ENCODE results near the gene UBL4B. TPM values are rescaled to one million over a fixed set of nuclear protein-coding genes. Genes with fewer than 3 reads are reported as not detected.

The UBL4B gene
- not detected for polyA plus RNA-seq (2012; ENCODE audit: missing spikeins)

DNA sequence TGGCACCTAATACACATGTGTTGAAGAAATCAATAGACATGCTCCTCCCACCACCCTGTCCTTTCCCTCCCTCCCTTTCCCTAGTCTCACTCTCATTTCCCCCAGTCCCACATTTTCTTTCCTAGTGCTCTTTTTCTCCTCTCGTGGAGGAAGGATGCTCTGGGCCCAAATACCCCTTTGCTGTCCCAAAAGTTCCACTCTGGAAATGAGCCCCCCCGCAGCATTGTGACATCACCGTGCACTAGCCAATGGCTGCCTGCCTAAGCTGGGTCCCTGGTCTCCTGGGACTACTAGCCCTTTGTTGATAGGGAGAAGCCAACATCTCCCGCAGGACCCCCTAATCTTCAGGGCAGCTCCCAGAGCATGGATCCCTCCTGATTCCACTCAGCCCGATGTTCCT, at the start of gene UBL4B:
UBL4B (plus strand) TSS at position 301 of the 400 bp plus-strand sequence; CDS start at position 393, 92 bp downstream.
- TF ChIP-seq POLR2A (IDR thresholded peaks at IDR 0.05; ENCODE audit: low read depth, low read length) (no peak), TAF1 (IDR thresholded peaks at IDR 0.05; ENCODE audit: borderline replicate concordance, low read depth, low read length) (no peak), POLR2AphosphoS5 (IDR thresholded peaks at IDR 0.05; ENCODE audit: low read depth, low read length) (no peak)
- DNase-seq (ENCODE audit: insufficient read length) = no peak
- FAIRE-seq = no peak

DNA sequence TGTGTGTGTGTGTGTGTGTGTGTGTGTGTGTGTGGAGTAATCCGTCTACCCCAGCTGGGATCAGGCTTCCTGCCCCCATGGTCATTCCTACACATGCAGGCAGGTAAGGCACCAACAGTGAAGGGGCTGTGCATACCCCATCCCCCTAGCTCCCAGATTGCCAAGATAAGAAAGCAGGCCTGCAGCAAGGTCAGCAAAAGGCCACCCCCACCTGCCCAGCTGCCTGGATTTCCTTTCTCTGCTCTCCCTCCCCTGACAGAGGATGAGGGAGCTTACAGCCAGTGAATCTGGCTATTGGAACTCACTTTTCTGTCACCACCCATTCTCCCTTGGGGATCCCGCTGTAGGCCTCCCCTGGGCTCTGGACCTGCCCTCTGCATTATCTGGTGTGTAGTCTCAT, 49.6 kb upstream of the UBL4B start:
- FAIRE-seq (no peak), DNase-seq (ENCODE audit: insufficient read length) (no peak)
- TF ChIP-seq POLR2AphosphoS5 (IDR thresholded peaks at IDR 0.05; ENCODE audit: low read depth, low read length) (no peak), POLR2A (IDR thresholded peaks at IDR 0.05; ENCODE audit: low read depth, low read length) (no peak), TAF1 (IDR thresholded peaks at IDR 0.05; ENCODE audit: borderline replicate concordance, low read depth, low read length) (no peak)

DNA sequence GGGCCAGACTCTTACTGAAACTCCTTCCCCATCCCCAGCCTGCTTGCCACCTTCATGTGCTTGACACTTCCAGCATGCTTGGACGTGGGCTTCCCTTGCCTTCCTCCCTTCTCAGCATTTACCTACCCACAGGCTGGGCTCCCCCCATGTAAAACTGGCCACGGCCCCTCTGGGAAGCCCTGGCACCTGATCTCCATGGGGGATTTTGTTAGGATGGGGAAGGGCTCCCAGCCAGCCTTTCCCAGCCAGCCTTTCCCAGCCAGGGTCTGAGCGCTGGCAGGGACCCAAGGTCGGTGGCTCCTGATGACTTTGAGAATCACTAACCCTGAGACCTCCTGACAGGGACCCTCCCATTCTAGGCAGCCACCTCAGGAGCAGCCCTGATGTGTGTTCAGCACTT, 48.5 kb upstream of the UBL4B start:
- FAIRE-seq (no peak), DNase-seq (ENCODE audit: insufficient read length) (no peak)
- TF ChIP-seq TAF1 (IDR thresholded peaks at IDR 0.05; ENCODE audit: borderline replicate concordance, low read depth, low read length) (no peak), POLR2A (IDR thresholded peaks at IDR 0.05; ENCODE audit: low read depth, low read length) (no peak), POLR2AphosphoS5 (IDR thresholded peaks at IDR 0.05; ENCODE audit: low read depth, low read length) (no peak)

DNA sequence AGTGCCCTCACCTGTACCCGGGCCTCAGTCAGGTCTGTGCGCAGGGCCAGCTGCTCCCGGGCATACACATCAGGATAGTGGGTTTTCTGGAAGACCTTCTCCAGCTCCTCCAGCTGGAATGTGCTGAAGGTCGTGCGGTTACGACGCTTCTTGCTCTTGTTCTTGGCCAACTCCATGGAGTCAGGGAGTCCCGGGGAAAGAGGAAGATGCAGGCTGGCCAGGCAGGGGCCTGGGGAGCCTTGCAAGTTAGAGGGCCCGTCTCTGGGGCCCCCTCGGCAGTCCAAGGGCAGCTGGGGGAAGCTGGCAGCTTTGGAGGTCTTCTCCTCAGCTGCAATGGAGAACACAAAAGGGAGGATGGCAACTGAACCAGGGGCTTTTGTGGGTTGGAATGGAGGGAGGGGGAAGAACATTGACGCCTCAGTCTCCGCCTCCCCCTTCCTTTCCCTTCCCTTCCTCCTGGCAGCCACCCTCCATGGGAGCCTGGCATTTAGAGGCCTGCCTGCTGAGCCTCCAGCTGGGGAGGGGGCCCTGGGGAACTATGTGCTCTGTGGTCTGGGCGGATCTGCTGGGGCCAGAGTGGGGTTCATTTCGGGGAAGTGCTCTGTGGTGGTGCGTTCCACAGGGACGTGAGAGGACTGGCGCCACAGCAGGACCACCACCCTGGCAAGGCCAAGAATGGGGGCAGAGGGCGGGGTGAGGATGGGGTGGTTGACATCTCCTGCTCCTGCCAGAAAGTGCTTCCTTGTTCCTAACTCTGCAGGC, 47.5 kb upstream of the UBL4B start:
- DNase-seq (ENCODE audit: insufficient read length) = no peak
- TF ChIP-seq POLR2A (IDR thresholded peaks at IDR 0.05; ENCODE audit: low read depth, low read length) (no peak), POLR2AphosphoS5 (IDR thresholded peaks at IDR 0.05; ENCODE audit: low read depth, low read length) (no peak), TAF1 (IDR thresholded peaks at IDR 0.05; ENCODE audit: borderline replicate concordance, low read depth, low read length) (no peak)
- FAIRE-seq = no peak

- FAIRE-seq (no peak), DNase-seq (ENCODE audit: insufficient read length) (no peak)
- no peak for TF ChIP-seq TAF1 (IDR thresholded peaks at IDR 0.05; ENCODE audit: borderline replicate concordance, low read depth, low read length)
- TF ChIP-seq POLR2A (IDR thresholded peaks at IDR 0.05; ENCODE audit: low read depth, low read length) = no peak
Observed at GRCh38 chr1:110065841-110066240, 46.4 kb upstream of the UBL4B start.

DNA sequence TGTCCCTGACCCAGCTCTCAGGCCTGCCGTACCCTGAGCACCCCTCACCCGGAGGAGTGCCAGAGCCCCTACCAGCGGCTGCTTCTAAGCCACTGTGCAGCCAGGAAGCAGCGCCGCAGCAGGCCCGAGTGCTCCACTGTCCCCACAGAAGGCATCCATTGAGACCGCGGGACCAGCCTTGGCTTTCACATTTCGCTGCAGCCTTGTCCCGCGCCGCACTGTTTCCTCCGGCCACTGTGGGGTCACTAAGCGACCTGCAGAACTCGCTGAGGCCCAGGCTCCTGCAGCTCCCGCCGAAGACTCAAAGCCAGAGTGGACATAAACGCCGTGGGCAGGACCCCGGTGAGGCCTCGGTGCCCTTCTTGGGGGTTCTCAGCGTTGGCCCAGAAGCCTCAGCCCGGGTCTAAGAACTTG, 44.8 kb upstream of the UBL4B start:
- DNase-seq (ENCODE audit: insufficient read length) (no peak), FAIRE-seq (no peak)
- no peak for TF ChIP-seq TAF1 (IDR thresholded peaks at IDR 0.05; ENCODE audit: borderline replicate concordance, low read depth, low read length)
- no peak for TF ChIP-seq POLR2A (IDR thresholded peaks at IDR 0.05; ENCODE audit: low read depth, low read length)
- no peak for TF ChIP-seq POLR2AphosphoS5 (IDR thresholded peaks at IDR 0.05; ENCODE audit: low read depth, low read length)

DNA sequence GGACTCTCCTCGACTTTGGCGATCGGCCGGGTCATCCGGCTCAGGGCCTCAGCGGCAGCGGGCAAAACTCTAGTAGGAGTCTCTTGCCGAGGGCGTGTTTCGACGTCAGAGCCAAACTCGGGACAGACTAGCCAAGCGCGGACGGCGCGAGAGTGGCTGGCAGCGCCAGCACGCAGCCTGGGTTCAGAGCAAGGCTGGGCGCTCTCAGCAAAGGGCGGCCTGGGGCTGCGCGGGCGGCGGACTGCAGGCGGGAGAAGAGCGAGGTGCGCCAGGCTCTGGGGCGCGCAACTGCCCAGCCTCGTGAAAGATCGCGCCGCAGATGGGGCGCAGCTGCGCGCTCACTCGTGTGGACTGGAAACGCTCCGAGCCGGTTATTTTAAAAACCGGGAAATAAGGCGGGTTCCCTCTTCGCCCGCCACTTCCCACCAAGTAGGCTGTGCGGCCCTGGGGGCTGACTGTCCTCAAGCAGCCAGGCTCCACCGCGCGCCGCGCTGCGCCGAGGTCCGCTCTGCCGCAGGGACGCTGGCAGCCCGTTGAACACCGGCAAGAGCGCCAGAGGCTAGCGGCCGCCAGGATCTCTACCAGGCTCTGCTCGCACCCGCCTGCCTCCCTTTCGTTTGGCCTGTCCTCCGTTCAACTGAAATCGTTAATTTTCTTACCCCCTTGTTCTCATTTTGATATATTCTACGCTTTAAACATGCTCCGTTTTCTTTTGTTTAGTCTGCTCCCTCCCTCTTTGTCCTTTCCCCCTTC, 44.2 kb upstream of the UBL4B start:
- DNase-seq (ENCODE audit: insufficient read length) (no peak), FAIRE-seq (no peak)
- TF ChIP-seq TAF1 (IDR thresholded peaks at IDR 0.05; ENCODE audit: borderline replicate concordance, low read depth, low read length) (no peak), POLR2AphosphoS5 (IDR thresholded peaks at IDR 0.05; ENCODE audit: low read depth, low read length) (no peak), POLR2A (IDR thresholded peaks at IDR 0.05; ENCODE audit: low read depth, low read length) (no peak)

- TF ChIP-seq POLR2A (IDR thresholded peaks at IDR 0.05; ENCODE audit: low read depth, low read length) = no peak
- no peak for DNase-seq (ENCODE audit: insufficient read length)
- no peak for FAIRE-seq
Observed at GRCh38 chr1:110068646-110069403, 43.4 kb upstream of the UBL4B start.

GRCh38 chr1:110069404-110070281, 42.6 kb upstream of the UBL4B start:
- FAIRE-seq (no peak), DNase-seq (ENCODE audit: insufficient read length) (no peak)
- TF ChIP-seq TAF1 (IDR thresholded peaks at IDR 0.05; ENCODE audit: borderline replicate concordance, low read depth, low read length) (no peak), POLR2A (IDR thresholded peaks at IDR 0.05; ENCODE audit: low read depth, low read length) (no peak), POLR2AphosphoS5 (IDR thresholded peaks at IDR 0.05; ENCODE audit: low read depth, low read length) (no peak)

GRCh38 chr1:110070282-110070669, 42.0 kb upstream of the UBL4B start:
- no peak for DNase-seq (ENCODE audit: insufficient read length)
- TF ChIP-seq TAF1 (IDR thresholded peaks at IDR 0.05; ENCODE audit: borderline replicate concordance, low read depth, low read length) (no peak), POLR2AphosphoS5 (IDR thresholded peaks at IDR 0.05; ENCODE audit: low read depth, low read length) (no peak), POLR2A (IDR thresholded peaks at IDR 0.05; ENCODE audit: low read depth, low read length) (no peak)
- no peak for FAIRE-seq
